HG02588 (cell line): ENCODE data around the gene STS.
A peak's percentile ranks its signal among the peaks of the same experiment; 100 is the strongest.

Experiments used
- ATAC-seq: cut with Tn5 transposase; IDR thresholded peaks from one replicate; pipeline ENCODE4 v1.9.1; 2021; ENCODE audit warnings: mild to moderate bottlenecking, moderate library complexity; ENCODE audit not compliant: unreplicated experiment

STS gene

GRCh38 chrX:7147413-7147977 lies at the start of gene STS:
Gene STS (plus strand): TSS chrX:7147712. CDS start chrX:7253200, 105,488 bp downstream.
- ATAC-seq = peak; percentile 43

- ATAC-seq = no peak
Measured at GRCh38 chrX:7100022-7100421, 47.5 kb upstream of the STS start.

GRCh38 chrX:7102119-7102518 lies 45.4 kb upstream of the STS start:
- ATAC-seq = no peak

GRCh38 chrX:7106649-7107048 lies 40.9 kb upstream of the STS start:
- no peak for ATAC-seq

- no peak for ATAC-seq
Measured at GRCh38 chrX:7108030-7108429, 39.5 kb upstream of the STS start.

GRCh38 chrX:7109049-7109531 lies 38.4 kb upstream of the STS start:
- no peak for ATAC-seq

GRCh38 chrX:7109838-7110793 lies 37.4 kb upstream of the STS start:
- peak; percentile 72 for ATAC-seq

- peak; percentile 46 for ATAC-seq
Measured at GRCh38 chrX:7110821-7111276, 36.7 kb upstream of the STS start.

- no peak for ATAC-seq
Measured at GRCh38 chrX:7111518-7111917, 36.0 kb upstream of the STS start.

GRCh38 chrX:7112071-7112470 lies 35.4 kb upstream of the STS start:
- ATAC-seq = no peak

- ATAC-seq = peak; percentile 75
Measured at GRCh38 chrX:7115557-7115956, 32.0 kb upstream of the STS start.

GRCh38 chrX:7116081-7116480 lies 31.4 kb upstream of the STS start:
- no peak for ATAC-seq

- ATAC-seq = no peak
Measured at GRCh38 chrX:7117587-7117986, 29.9 kb upstream of the STS start.

- no peak for ATAC-seq
Measured at GRCh38 chrX:7119950-7120877, 27.3 kb upstream of the STS start.

- no peak for ATAC-seq
Measured at GRCh38 chrX:7120878-7121219, 26.7 kb upstream of the STS start.

- ATAC-seq = no peak
Measured at GRCh38 chrX:7127056-7127455, 20.5 kb upstream of the STS start.

- no peak for ATAC-seq
Measured at GRCh38 chrX:7131621-7132020, 15.9 kb upstream of the STS start.

- no peak for ATAC-seq
Measured at GRCh38 chrX:7132335-7133049, 15.0 kb upstream of the STS start.

GRCh38 chrX:7133050-7133440 lies 14.5 kb upstream of the STS start:
- no peak for ATAC-seq

- no peak for ATAC-seq
Measured at GRCh38 chrX:7134981-7135380, 12.5 kb upstream of the STS start.
